Measurements from ENCODE around the gene CORO7.

Gene CORO7

DNA sequence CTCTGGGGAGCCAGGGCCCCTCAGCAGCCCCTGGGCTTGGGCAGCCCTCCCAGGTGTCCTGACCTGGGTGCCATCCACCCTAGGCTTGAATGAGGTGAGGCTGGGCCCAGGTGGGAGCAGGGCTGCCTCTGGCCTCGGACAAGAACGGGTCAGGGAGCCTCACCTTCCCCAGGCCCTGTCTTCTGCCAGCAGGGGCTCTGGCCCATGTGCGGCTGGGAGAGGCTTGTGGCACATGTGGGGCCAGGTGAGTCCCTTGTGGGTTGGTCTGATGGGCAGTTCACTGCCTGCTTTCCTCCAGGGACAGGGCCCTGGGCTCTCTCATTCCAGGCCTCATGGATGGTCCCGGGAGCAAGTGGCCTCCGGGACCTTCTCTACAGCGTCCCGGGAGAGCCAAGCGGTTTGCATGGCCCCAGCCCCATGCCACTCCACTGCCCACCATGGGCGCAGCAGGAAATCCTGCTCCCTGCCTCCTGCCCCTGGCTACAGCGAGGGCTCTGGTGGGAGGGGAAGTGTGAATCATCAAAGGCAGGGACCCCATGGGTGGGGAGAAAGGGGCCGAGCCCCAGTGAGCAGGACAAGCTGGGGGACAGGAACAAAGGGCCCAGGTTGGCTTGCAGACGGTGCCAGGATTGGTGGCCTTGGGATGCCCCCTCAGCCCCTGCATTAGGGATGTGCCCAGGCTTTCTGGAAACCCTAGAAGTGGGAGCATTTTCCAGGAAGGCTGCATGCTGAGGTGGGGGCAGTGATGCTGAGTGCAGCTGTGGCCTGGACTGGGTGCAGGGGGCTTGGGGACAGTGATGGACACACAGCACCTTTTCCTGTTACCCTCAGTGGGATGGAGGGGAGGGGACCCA lies 32.6 kb downstream of the CORO7 start:
- DNase-seq: no peak

DNA sequence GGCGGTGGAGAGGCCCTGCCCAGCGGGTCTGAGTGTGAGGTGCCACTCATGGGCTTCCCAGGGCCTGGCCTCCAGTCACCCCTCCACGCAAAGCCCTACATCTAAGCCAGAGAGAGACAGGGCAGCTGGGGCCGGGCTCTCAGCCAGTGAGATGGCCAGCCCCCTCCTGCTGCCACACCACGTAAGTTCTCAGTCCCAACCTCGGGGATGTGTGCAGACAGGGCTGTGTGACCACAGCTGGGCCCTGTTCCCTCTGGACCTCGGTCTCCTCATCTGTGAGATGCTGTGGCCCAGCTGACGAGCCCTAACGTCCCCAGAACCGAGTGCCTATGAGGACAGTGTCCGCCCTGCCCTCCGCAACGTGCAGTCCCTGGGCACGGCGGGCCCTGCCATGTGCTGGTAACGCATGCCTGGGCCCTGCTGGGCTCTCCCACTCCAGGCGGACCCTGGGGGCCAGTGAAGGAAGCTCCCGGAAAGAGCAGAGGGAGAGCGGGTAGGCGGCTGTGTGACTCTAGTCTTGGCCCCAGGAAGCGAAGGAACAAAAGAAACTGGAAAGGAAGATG lies 33.5 kb downstream of the CORO7 start:
- DNase-seq: no peak

DNA sequence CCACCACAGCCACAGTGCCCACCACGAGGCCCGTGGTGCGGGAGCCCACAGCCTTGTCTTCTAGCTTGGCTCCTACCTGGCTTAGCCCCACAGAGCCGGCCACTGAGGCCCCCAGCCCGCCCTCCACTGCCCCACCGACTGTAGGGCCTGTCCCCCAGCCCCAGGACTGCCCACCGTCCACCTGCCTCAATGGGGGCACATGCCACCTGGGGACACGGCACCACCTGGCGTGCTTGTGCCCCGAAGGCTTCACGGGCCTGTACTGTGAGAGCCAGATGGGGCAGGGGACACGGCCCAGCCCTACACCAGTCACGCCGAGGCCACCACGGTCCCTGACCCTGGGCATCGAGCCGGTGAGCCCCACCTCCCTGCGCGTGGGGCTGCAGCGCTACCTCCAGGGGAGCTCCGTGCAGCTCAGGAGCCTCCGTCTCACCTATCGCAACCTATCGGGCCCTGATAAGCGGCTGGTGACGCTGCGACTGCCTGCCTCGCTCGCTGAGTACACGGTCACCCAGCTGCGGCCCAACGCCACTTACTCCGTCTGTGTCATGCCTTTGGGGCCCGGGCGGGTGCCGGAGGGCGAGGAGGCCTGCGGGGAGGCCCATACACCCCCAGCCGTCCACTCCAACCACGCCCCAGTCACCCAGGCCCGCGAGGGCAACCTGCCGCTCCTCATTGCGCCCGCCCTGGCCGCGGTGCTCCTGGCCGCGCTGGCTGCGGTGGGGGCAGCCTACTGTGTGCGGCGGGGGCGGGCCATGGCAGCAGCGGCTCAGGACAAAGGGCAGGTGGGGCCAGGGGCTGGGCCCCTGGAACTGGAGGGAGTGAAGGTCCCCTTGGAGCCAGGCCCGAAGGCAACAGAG lies 34.2 kb downstream of the CORO7 start:
- no peak for DNase-seq

DNA sequence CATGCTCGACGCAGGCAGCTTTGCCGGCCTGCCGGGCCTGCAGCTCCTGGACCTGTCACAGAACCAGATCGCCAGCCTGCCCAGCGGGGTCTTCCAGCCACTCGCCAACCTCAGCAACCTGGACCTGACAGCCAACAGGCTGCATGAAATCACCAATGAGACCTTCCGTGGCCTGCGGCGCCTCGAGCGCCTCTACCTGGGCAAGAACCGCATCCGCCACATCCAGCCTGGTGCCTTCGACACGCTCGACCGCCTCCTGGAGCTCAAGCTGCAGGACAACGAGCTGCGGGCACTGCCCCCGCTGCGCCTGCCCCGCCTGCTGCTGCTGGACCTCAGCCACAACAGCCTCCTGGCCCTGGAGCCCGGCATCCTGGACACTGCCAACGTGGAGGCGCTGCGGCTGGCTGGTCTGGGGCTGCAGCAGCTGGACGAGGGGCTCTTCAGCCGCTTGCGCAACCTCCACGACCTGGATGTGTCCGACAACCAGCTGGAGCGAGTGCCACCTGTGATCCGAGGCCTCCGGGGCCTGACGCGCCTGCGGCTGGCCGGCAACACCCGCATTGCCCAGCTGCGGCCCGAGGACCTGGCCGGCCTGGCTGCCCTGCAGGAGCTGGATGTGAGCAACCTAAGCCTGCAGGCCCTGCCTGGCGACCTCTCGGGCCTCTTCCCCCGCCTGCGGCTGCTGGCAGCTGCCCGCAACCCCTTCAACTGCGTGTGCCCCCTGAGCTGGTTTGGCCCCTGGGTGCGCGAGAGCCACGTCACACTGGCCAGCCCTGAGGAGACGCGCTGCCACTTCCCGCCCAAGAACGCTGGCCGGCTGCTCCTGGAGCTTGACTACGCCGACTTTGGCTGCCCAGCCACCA lies 35.1 kb downstream of the CORO7 start:
- no peak for DNase-seq

DNA sequence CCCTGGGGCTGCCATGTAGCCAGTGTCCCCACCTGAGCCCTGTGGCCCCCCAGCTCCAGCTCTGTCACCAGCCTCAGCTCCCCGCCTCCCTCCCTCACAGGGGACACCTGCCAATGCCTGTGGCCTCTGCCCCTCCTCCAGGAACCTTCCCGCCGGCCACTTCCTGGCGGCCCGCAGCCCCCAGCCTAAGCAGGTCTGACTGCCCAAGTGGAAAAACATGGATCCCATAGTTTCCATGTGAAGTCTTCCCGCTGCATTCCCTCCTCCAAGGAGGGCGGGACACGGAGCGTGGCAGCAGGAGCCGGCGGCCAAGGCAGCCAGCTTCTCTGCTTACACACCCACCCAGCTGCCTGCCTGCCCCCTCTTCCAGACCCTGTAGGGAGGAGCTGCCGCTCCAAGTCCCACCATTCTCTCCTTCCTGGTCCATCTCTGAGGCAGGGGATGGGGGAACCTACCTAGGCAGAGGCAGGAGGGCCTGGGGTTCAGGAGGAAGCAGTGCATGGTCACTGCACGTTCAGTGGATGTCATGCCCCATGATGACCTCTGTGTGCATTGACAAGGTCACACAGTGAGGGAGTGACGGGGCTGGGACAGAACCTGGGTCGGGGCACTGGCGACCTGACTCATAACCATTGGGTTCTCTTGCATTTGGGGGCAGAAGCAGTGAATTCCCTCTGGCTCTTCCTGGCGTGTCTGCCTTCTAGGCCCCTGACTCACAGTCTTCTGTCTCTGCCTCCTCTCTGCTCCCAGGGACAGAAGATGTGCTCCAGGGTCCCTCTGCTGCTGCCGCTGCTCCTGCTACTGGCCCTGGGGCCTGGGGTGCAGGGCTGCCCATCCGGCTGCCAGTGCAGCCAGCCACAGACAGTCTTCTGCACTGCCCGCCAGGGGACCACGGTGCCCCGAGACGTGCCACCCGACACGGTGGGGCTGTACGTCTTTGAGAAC lies 36.0 kb downstream of the CORO7 start:
- no peak for DNase-seq

DNA sequence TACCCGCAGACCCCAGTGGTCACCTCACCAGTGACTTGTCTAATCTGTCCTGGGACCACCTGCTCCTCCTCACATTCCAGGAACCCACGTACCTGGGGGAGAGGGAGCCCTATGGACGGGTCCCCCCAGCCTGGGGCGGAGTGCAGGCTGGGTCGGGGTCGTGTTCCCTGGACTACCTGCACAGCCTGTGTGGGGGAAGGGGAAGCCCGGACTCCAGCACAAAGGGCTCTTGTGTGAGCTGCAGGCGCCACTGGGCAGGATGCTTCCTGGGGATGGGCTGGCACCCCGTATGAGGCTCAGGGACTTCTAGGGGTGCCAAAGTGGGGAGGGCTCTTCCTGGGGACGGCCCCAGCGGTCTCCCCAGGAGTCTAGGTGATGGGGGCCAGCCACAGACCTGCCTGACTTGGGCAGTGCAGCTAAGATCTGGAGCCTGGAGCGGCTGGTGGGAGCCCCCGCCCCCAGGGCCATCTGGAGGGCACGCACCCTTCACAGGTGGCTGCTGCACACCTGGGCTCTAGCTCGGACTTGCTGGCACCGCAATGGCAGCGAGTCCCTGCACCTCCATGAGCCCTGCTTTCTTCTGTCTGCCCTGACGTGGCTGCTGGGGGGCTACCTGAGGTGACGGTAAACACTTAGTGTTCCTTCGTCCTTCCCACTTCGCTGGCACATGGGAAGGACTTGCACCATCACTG lies 37.3 kb downstream of the CORO7 start:
- DNase-seq: no peak

DNA sequence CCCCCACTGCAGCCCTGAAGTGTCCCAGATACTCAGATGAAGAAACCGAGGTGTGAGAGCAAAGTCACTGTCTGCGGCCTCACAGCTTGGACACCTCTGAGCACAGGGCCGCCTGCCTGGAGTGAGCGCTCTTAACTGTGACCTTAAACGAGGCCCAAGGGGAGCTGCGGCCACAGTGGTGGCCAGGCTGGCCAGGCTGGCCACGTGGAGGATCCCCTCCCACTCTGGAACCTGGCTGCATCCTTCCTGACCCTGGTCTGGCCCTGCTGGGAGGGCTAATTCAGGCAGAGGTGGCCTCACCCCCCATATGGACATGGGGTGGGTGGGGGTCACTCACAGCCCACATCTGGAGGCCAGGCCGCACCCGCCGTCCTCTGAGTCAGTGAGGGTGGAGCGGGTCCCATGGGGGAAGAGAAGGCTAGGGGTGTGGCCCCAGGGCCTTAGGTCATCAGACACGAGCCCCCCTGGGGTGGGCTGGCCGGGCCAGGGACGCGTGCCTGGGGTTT lies 38.2 kb downstream of the CORO7 start:
- DNase-seq: no peak

DNA sequence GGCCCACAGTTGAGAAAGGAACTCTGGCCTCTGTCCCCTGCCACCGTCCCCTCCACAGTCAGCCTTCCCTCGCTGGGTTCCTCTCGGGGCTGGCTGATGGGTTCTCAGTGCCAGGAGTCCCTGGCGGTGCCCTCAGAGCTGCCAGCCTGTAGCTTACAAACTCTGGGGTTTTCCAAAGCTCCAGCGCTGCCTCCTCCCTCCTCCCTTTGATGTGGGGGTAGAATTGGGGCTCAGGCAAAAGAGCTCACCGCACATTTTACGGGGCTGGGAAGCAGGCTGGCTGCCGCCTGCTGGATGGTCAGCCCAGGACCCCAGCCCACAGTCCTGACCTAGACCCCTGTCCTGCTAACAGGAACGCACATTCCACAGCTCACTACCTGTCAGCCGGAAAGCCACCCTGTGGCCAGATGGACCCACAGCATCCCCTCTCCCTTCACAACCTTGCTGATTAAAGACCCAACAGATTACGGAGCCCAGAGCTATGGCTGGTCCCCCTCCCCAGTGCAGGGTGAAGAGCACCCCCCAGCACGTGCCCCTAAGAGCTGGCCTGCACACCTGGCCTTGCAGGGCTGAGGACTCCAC lies 38.7 kb downstream of the CORO7 start:
- no peak for DNase-seq

DNA sequence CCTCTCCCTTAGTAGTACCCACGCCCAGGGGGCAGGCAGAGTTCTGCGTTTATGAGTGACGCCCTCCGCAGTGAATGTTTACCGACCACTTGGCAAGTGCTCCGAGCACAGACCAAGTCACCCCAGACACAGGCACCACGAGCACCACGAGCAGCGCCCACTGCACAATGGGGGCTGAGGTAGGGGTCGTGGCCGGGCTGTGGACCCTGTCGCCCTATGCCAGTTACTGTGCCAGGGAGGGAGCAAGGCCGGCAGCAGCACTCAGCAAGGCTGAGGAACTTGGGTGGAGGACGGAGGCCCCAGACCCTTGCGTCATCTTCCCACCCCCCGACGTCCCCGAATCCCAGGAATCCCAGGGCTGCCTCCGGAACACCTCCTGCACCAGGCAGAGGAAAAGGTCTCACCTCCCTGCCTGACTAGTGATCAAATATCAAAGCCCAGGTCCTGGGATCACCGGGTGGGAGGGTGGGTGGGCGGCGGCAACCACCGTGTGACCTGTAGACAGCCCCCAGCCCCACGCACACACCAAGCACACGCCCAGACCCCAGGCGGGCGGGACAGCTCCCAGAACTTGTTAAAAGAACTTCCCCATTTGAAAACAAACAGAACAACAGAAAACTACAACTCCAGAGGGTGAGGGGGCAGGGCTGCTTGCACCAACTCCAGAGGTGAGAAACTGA lies 39.4 kb downstream of the CORO7 start:
- DNase-seq: no peak

DNA sequence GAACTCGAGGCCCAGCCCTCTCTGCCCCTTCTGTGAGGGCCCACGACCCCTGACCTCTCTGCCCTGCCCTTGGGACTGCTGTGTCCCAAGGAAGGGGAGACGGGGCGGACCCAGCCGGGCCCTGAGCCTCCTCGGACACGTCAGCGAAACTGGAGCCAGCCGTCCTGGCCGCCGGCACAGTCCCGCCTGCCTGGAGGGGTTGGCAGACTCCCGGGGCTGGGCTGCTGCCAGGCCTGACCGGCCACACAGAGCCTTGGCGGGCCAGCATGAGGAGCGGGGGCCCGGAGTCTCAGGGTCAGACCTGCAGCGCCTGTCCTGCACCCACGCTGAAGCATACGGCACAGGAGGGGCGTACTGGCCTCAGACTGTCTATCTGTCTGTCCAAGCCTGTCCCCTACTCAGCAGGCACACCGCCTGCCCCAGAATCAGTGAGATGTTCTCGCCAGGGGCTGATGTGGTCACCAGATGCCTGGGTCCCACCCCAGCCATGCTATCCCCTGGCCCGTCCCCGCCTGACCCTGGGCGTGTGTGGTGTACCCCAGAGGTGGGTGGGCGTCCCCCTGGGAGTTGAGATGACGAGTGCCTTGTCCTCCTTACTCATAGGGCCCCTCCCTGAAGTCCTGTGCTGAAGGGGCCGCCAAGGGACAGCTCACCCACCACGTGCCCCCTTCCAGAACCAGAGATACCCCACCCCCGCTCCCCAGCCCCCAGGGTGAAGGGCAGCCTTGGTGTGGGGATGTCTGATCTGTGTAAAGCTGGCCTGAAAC lies 40.1 kb downstream of the CORO7 start:
- DNase-seq: no peak

DNA sequence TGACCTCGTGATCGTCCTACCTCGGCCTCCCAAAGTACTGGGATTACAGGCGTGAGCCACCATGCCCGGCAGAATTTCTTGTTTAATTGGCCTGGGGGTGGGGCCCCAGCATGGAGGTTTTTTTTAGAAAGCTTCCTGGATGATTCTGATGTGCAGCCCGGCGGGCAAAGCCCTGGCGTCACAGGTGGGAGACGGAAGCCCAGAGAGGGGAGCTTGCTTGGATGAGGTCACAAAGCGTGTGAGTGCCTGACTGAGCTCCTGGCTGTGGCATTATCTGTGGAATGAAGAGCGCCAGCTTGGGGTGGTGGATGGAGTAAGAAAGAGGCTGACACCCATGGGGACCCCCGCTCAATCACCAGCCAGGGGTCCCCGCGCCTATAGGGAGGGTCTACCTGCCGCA lies 40.7 kb downstream of the CORO7 start:
- DNase-seq: no peak

DNA sequence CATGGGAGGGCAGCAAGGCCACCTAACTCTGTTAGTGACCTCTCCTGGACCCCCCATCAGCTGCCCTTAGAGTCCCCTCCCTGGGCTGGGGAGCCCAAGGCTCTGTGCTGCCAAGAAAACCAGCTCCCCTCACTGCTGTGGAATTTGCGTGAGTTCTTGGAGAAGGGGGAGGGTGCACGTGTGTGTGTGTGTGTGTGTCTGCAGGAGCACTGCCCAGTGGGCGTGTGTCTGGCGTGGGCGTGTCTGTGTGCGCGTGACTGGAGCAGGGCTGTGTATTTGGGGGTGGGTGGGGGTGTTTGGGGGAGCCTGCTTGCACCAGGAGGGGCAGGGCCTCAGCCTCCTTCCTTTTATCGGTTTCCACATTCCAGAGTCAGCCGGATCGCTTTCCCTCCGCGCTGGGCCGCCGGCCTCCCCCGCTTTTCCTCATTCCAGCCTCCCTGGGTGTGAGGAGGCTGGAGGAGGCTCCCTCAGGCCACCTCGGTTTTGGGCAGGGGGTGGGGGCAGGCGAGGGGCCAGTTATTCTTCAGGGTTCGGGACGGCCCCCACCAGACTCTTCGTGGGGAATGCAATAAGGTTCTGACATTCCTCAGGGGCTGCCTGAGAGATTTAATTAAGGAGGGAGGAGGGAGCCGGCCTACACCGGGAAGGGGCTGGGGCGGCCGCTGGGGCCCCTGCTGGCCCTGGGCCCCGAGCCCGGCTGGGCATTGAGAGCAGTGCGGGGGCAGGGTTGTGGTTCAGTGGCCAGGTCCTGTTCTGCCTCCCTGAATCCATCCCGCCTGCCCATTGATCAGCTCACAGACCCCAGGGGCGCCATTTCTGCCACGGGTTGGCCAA lies 42.3 kb downstream of the CORO7 start:
- no peak for DNase-seq

DNA sequence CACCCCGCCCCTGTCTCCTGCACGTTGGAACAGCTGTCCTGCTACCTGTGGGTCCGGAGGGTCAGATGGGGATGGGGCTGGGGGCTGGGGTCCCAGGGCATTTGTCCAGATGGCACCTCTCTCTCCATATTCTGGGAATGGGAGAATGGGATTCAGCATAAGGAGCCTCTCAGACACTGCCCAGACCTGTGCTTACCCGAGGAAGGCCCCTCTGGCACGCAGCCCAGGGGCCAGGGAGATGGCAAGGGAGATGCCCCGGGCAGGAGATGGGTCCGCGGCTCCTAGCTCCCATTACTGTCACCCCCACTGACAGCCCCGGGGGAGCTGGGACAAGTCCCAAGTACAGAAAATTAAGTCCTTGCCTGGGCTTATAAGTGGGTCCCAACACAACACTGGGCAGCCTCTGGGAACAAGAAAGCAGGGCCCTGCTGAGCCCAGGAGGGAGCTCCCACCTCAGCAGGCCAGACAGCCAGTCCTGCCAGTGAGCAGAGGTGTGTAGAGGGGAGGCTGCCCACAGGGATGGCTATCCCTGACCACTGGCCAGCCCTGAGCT lies 43.0 kb downstream of the CORO7 start:
- peak; percentile 79 for DNase-seq

DNA sequence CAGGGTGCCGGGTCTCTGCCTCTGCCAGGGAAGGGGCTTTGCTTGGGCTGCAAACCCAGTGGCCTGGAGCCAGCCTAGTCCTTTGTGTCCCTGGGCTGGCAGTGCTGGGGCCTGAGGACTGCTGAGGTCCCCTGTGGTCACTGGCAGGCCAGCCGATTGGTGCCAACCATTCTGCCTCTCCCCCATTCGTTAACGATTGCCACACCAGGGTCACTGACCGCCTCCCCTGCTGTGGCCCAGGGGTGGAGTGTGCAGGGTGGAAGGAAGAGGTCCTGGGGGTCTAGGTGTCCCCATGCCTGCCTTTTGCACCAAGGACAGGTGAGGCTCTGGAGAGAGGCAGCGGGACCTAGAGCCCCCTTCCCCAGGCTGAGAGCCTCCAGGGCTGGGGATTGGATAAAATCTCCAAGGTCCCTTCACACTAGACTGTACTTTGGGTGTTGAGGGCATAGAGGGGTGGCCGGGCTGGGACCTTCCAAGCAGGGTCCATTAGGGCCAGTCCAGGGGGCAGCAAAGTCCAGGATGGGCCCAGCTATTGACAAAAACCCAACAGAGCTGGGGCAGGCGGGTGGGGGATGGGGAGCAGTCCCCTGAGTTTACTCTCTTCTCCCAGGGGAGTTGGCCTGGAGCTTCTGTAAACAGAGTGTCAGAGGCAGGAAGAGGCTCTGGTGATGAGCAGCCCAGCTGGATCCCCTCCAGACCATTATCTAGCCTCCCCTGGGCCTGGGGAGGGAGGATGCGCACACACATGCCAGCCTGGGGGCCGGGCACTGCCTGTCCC lies 43.6 kb downstream of the CORO7 start:
- peak; percentile 97 for DNase-seq

DNA sequence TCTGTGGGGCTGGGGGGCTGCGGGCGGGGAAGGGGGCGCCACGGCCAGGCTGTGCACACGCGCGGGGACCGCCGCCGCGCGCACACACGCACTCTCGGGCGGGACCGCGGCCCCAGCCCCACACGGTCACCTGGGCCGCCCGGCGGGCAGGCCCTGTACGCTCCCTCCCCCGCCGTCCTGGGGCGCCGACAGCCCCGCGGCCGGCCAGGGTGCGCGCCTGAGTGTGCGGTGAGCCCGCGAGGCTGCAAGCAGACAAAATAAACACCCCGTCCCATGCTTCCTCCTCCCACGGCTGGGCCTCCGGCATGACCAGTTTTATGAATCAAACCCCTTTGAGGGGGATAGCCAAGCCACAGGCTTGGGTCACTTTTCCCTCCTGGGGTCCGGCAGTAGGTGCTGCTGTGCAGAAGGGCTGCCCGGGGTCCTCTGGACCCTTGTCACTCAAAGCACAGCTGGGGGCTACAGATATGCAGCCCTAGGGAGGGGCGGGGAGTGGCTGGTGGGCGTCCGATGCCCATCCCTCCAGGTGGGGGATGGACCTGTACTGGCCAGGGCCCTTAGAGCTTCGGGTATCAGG lies 44.3 kb downstream of the CORO7 start:
- peak; percentile 8 for DNase-seq

DNA sequence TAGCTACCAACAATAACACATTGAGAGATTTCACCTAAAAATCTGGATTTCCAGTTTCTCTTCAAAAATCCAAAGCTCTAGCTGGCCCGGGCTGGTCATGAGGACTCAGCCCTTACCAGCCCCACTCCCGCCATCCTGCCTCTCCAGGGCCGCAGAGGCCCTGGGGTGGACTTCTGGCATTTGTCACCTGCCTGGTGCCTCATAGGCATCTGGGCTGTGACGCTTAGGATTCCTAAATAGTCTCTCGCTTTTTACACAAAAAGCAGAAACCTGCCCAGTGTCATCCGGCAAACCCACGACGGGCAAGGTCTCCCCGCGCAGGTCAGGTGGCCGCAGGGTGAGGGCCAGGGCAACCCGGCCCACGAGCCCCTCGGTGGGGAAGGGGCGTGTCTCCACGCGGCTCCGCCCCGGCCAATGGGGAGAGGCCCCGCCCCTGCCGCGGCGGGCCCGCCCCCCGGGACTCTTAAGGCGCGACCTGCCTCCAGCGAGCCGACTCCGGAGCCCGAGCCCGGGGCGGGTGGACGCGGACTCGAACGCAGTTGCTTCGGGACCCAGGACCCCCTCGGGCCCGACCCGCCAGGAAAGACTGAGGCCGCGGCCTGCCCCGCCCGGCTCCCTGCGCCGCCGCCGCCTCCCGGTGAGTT lies 44.9 kb downstream of the CORO7 start, which contains the start of gene VASN:
Gene VASN, plus strand, starts transcription at position 492 of the 644 bp plus-strand sequence. CDS start 9,030 bp downstream, outside the sequence.
- peak; percentile 69 for DNase-seq

All from NCI-H345 (cell line).